Measurements from ENCODE around the gene CHRM5. TPM values are rescaled to one million over a fixed set of nuclear protein-coding genes. Genes with fewer than 3 reads are reported as not detected.

Gene CHRM5
- total RNA-seq, 1 experiment from 2014 or later = not detected

GRCh38 chr15:34001536-34001935, 33.2 kb downstream of the CHRM5 start:
- intact Hi-C loops (cut with micrococcal nuclease; ENCODE audit: unreplicated experiment) = no loop called here
- Histone ChIP-seq H2AFZ (no peak overlapping the region), H3K4me3 (no peak overlapping the region), H3K27me3 (ENCODE audit: insufficient read depth, low read depth) (no peaks in the 10 kb centered on the region), H4K20me1 (ENCODE audit: insufficient read depth) (no peaks in the 10 kb centered on the region), H3K4me2 (no peak overlapping the region), H3K27ac (no peak overlapping the region), H3K9me3 (ENCODE audit: insufficient read depth, low read depth) (no peaks in the 10 kb centered on the region), H3K4me1 (replicated peaks; ENCODE audit: insufficient read depth) (no peaks in the 10 kb centered on the region), H3K79me2 (ENCODE audit: low read depth) (no peaks in the 10 kb centered on the region), H3K9me2 (ENCODE audit: insufficient read depth) (no peaks in the 10 kb centered on the region), H3K36me3 (ENCODE audit: low read depth) (no peaks in the 10 kb centered on the region), H3F3A (ENCODE audit: insufficient read depth, low read depth) (no peaks in the 10 kb centered on the region)
- POLR2A ChIA-PET (ENCODE audit: unreplicated experiment) = no interaction called here
- CTCF ChIA-PET = no interaction called here
- BruUV-seq (replicated peaks) = no TSS peak
- DNase-seq = no peak
- TF ChIP-seq EZH2 (IDR thresholded peaks at IDR 0.05; ENCODE audit: low read depth) (no peak), CTCF (conservative IDR thresholded peaks at IDR 0.05) (no peak)

GRCh38 chr15:34006381-34006780, 38.1 kb downstream of the CHRM5 start:
- no peaks in the 10 kb centered on the region for H3K79me2 ChIP-seq (ENCODE audit: low read depth)
- TF ChIP-seq CTCF (conservative IDR thresholded peaks at IDR 0.05) (no peak), EZH2 (IDR thresholded peaks at IDR 0.05; ENCODE audit: low read depth) (no peak)
- no peak overlapping the region for H2AFZ ChIP-seq
- ChIA-PET POLR2A (ENCODE audit: unreplicated experiment) (no interaction called here), CTCF (no interaction called here)
- H3K36me3 ChIP-seq (ENCODE audit: low read depth) = no peaks in the 10 kb centered on the region
- H3K27ac ChIP-seq = no peak overlapping the region
- intact Hi-C loops (cut with micrococcal nuclease; ENCODE audit: unreplicated experiment) = no loop called here
- H3F3A ChIP-seq (ENCODE audit: insufficient read depth, low read depth) = no peaks in the 10 kb centered on the region
- no peaks in the 10 kb centered on the region for H3K9me3 ChIP-seq (ENCODE audit: insufficient read depth, low read depth)
- no peak overlapping the region for H3K4me2 ChIP-seq
- no peaks in the 10 kb centered on the region for H3K4me1 ChIP-seq (replicated peaks; ENCODE audit: insufficient read depth)
- no peaks in the 10 kb centered on the region for H3K27me3 ChIP-seq (ENCODE audit: insufficient read depth, low read depth)
- H4K20me1 ChIP-seq (ENCODE audit: insufficient read depth) = no peaks in the 10 kb centered on the region
- no peaks in the 10 kb centered on the region for H3K9me2 ChIP-seq (ENCODE audit: insufficient read depth)
- no peak for DNase-seq
- BruUV-seq (replicated peaks) = no TSS peak
- H3K4me3 ChIP-seq = no peak overlapping the region

GRCh38 chr15:34009656-34010055, 41.4 kb downstream of the CHRM5 start:
- no peaks in the 10 kb centered on the region for H3K9me2 ChIP-seq (ENCODE audit: insufficient read depth)
- H4K20me1 ChIP-seq (ENCODE audit: insufficient read depth) = no peaks in the 10 kb centered on the region
- no peak overlapping the region for H3K4me3 ChIP-seq
- ChIA-PET POLR2A (ENCODE audit: unreplicated experiment) (interaction anchor here (0.5 kb wide), 1 partner anchor 289 kb away, joined by 6 read pairs; no protein-coding TSS in a partner anchor), CTCF (no interaction called here)
- no peak overlapping the region for H3K4me2 ChIP-seq
- no peaks in the 10 kb centered on the region for H3K36me3 ChIP-seq (ENCODE audit: low read depth)
- no peak for TF ChIP-seq CTCF (conservative IDR thresholded peaks at IDR 0.05)
- intact Hi-C loops (cut with micrococcal nuclease; ENCODE audit: unreplicated experiment) = no loop called here
- no peaks in the 10 kb centered on the region for H3K9me3 ChIP-seq (ENCODE audit: insufficient read depth, low read depth)
- H2AFZ ChIP-seq = no peak overlapping the region
- no TSS peak for BruUV-seq (replicated peaks)
- no peaks in the 10 kb centered on the region for H3K4me1 ChIP-seq (replicated peaks; ENCODE audit: insufficient read depth)
- H3F3A ChIP-seq (ENCODE audit: insufficient read depth, low read depth) = no peaks in the 10 kb centered on the region
- no peaks in the 10 kb centered on the region for H3K79me2 ChIP-seq (ENCODE audit: low read depth)
- no peak overlapping the region for H3K27ac ChIP-seq
- H3K27me3 ChIP-seq (ENCODE audit: insufficient read depth, low read depth) = no peaks in the 10 kb centered on the region
- DNase-seq = no peak

All from PC-9 (cell line).